ENCODE results near the gene SUCLG1.
"Not testable (repeated sequence)": the region's sequence is repeated elsewhere in the genome, so short reads cannot be mapped to it uniquely, and the experiment has no call there.

SUCLG1 gene

GRCh38 chr2:84477886-84478285, 18.8 kb upstream of the SUCLG1 start:
- Histone ChIP-seq H3K9me3 (ENCODE audit: control insufficient read depth, insufficient read depth, low read depth, low read length) (no peaks in the 10 kb centered on the region), H3K36me3 (ENCODE audit: control insufficient read depth in 2 of 2, insufficient read depth in 1 of 2, low read length in 2 of 2) (no peaks in the 10 kb centered on the region), H3K4me1 (ENCODE audit: control insufficient read depth, insufficient read depth, low read length) (no peaks in the 10 kb centered on the region), H3K4me3 (ENCODE audit: low read depth, low read length) (no peak overlapping the region), H3K27ac (ENCODE audit: extremely low read depth, low read depth, low read length) (no peak overlapping the region)
- ChIA-PET CTCF (interaction anchor here (0.6 kb wide), 1 partner anchor 152 kb away, joined by 3 read pairs; no protein-coding TSS in a partner anchor), POLR2A (no interaction called here)
- TF ChIP-seq ZNF350 (tag by site-specific recombination; IDR thresholded peaks at IDR 0.05): no peak
- TF ChIP-seq HOXD13 (CRISPR knock-in tag; IDR thresholded peaks at IDR 0.05; ENCODE audit: borderline replicate concordance): no peak
- no peak for TF ChIP-seq ZIC2 (tag by site-specific recombination; IDR thresholded peaks at IDR 0.05)
- TF ChIP-seq ZNF768 (tag by site-specific recombination; IDR thresholded peaks at IDR 0.05): no peak
- no peak for TF ChIP-seq SP3 (tag by site-specific recombination; IDR thresholded peaks at IDR 0.05)
- no peak for TF ChIP-seq ZNF610 (tag by site-specific recombination; IDR thresholded peaks at IDR 0.05; ENCODE audit: borderline replicate concordance)
- TF ChIP-seq ZBTB21 (tag by site-specific recombination; IDR thresholded peaks at IDR 0.05): no peak
- no peak for TF ChIP-seq ZNF654 (tag by site-specific recombination; IDR thresholded peaks at IDR 0.05; ENCODE audit: low read depth)
- no peak for TF ChIP-seq PBX3 (CRISPR knock-in tag; IDR thresholded peaks at IDR 0.05)
- TF ChIP-seq ZNF221 (tag by site-specific recombination; IDR thresholded peaks at IDR 0.05; ENCODE audit: borderline replicate concordance): no peak
- no peak for TF ChIP-seq GLI4 (tag by site-specific recombination; IDR thresholded peaks at IDR 0.05)

- Histone ChIP-seq H3K9me3 (ENCODE audit: control insufficient read depth, insufficient read depth, low read depth, low read length) (no peaks in the 10 kb centered on the region), H3K4me3 (ENCODE audit: low read depth, low read length) (no peak overlapping the region), H3K27ac (ENCODE audit: extremely low read depth, low read depth, low read length) (no peak overlapping the region), H3K4me1 (ENCODE audit: control insufficient read depth, insufficient read depth, low read length) (no peaks in the 10 kb centered on the region), H3K36me3 (ENCODE audit: control insufficient read depth in 2 of 2, insufficient read depth in 1 of 2, low read length in 2 of 2) (no peaks in the 10 kb centered on the region)
- POLR2A ChIA-PET: no interaction called here
- TF ChIP-seq ZNF404 (tag by site-specific recombination; IDR thresholded peaks at IDR 0.05) (no peak), ZBTB17 (tag by site-specific recombination; IDR thresholded peaks at IDR 0.05) (no peak), GLI4 (tag by site-specific recombination; IDR thresholded peaks at IDR 0.05) (no peak), ZNF747 (tag by site-specific recombination; IDR thresholded peaks at IDR 0.05) (no peak), ZSCAN5A (tag by site-specific recombination; IDR thresholded peaks at IDR 0.05) (no peak), ZNF792 (tag by site-specific recombination; IDR thresholded peaks at IDR 0.05) (no peak), SP3 (tag by site-specific recombination; IDR thresholded peaks at IDR 0.05) (no peak), HOXC10 (CRISPR knock-in tag; IDR thresholded peaks at IDR 0.05) (no peak), ZNF768 (tag by site-specific recombination; IDR thresholded peaks at IDR 0.05) (no peak), ZNF350 (tag by site-specific recombination; IDR thresholded peaks at IDR 0.05) (no peak)
- CTCF ChIA-PET: interaction anchor here (0.6 kb wide), 1 partner anchor 23 kb away, joined by 4 read pairs; no protein-coding TSS in a partner anchor
Measured at GRCh38 chr2:84474176-84474575, 15.1 kb upstream of the SUCLG1 start.

DNA sequence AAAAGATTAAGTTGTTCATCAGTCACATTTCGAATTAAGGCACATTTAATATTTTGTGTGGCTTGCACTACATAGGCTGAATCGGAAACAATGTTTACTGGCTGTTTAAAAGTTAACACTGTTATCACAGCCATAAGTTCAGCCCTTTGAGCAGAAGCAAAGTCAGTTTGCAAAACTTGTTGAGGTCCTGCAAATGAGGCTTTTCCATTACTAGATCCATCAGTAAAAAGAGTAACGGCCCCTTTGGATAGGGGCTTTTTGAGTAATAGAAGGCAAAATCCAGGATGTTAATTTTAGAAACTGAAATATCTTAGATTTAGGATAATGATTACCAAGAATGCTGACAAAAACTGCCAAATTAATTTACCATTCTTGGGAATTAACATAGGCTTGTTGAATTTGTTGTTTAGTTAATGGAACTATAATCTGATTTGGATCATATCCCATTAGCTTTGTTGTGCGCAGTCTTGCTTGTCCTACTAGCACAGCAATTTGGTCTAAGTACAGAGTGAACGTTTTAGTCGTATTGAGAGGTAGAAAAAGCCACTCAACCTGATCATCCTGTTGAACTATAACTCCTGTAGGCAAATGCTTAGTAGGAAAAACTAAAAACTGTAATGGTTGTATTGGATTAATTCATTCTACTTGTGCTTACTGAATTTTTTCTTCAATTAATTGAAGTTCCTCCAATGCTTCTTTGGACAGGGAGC, 13.9 kb upstream of the SUCLG1 start:
- Histone ChIP-seq H3K4me3 (ENCODE audit: low read depth, low read length) (no peak overlapping the region), H3K4me1 (ENCODE audit: control insufficient read depth, insufficient read depth, low read length) (no peaks in the 10 kb centered on the region), H3K9me3 (ENCODE audit: control insufficient read depth, insufficient read depth, low read depth, low read length) (no peaks in the 10 kb centered on the region), H3K27ac (ENCODE audit: extremely low read depth, low read depth, low read length) (no peak overlapping the region), H3K36me3 (ENCODE audit: control insufficient read depth in 2 of 2, insufficient read depth in 1 of 2, low read length in 2 of 2) (no peaks in the 10 kb centered on the region)
- ChIA-PET CTCF (no interaction called here), POLR2A (no interaction called here)
- TF ChIP-seq ZNF221 (tag by site-specific recombination; IDR thresholded peaks at IDR 0.05; ENCODE audit: borderline replicate concordance) (no peak), ZNF24 (tag by site-specific recombination; IDR thresholded peaks at IDR 0.05) (no peak)

DNA sequence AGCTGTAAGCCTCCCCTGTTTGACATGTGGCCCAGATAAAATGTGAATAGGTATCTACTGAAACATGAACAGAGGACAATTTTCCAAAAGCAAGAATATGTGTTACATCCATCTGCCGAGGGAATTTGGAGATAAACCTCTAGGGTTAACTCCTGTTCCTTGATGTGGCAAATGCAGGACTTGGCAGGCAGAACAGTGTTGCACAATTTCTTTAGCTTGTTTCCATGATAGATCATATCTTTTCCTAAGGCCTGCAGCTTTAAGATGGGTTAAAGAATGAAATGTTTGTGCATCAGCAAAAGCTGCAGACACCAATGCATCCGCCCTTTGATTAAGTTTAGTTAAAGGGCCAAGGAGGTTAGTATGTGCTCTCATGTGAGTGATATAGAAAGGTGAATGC, 13.3 kb upstream of the SUCLG1 start:
- H3K36me3 ChIP-seq (ENCODE audit: control insufficient read depth in 2 of 2, insufficient read depth in 1 of 2, low read length in 2 of 2); H3K4me1 ChIP-seq (ENCODE audit: control insufficient read depth, insufficient read depth, low read length); H3K9me3 ChIP-seq (ENCODE audit: control insufficient read depth, insufficient read depth, low read depth, low read length); CTCF ChIA-PET; POLR2A ChIA-PET; H3K27ac ChIP-seq (ENCODE audit: extremely low read depth, low read depth, low read length); H3K4me3 ChIP-seq (ENCODE audit: low read depth, low read length): not testable (repeated sequence)

All from HEK293 (cell line).